Fibroblast of pulmonary artery (primary cell): ENCODE measurements around the gene SPATC1L.

Experiments
- DNase-seq: peaks from one replicate; pipeline ENCODE4 v3.0.0-alpha.2; 2010; ENCODE audit warnings: low read depth
- H3K4me3 ChIP-seq: replicated peaks from 2 replicates; pipeline ENCODE4 v1.5.1; 2011; ENCODE audit warnings: low read depth, mild to moderate bottlenecking, control low read depth, low read length, moderate library complexity
- TF ChIP-seq, protein P1 (sequence below): IDR thresholded peaks from 2 replicates; pipeline ENCODE4 v1.5.1; 2011; ENCODE audit warnings: mild to moderate bottlenecking, control low read depth, low read length, inconsistent platforms; ENCODE audit errors: missing control alignments

SPATC1L gene

DNA sequence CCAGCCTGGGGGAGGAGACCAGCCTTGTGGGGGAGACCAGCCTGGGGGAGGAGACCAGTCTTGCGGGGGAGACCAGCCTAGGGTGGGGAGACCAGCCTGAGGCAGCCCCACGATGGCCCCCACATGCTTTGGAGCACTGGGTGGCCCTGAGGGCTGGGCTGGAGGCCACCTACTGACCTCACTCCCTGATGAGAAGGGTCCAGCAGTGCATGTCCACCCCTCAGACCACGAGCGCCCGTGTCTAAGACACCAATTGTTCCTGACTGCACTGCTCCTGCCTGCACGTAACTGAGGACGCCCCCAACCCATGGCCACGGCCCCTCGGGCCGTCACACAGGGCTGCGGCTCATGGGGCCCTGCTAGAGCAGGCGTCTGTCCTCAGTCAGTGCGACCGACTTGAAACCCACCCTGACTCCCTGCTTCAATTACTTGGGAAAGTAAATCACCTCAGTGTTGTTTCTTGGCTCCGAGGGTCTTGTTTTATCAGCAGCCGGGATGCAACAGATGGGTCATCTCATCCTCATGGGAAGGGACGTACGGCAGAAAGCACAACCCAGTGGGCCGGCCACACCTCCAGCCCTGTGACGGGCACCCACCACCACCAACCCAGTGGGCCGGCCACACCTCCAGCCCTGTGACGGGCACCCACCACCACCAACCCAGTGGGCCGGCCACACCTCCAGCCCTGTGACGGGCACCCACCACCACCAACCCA lies at the start of gene SPATC1L:
Gene SPATC1L (minus strand): TSS at position 550 of the 715 bp plus-strand sequence. CDS start 1,643 bp downstream, outside the sequence.
- TF ChIP-seq, protein P1, sequence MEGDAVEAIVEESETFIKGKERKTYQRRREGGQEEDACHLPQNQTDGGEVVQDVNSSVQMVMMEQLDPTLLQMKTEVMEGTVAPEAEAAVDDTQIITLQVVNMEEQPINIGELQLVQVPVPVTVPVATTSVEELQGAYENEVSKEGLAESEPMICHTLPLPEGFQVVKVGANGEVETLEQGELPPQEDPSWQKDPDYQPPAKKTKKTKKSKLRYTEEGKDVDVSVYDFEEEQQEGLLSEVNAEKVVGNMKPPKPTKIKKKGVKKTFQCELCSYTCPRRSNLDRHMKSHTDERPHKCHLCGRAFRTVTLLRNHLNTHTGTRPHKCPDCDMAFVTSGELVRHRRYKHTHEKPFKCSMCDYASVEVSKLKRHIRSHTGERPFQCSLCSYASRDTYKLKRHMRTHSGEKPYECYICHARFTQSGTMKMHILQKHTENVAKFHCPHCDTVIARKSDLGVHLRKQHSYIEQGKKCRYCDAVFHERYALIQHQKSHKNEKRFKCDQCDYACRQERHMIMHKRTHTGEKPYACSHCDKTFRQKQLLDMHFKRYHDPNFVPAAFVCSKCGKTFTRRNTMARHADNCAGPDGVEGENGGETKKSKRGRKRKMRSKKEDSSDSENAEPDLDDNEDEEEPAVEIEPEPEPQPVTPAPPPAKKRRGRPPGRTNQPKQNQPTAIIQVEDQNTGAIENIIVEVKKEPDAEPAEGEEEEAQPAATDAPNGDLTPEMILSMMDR: no peak
- DNase-seq: peak; percentile 91
- peak within 1 kb of the TSS; percentile 82 for H3K4me3 ChIP-seq

DNA sequence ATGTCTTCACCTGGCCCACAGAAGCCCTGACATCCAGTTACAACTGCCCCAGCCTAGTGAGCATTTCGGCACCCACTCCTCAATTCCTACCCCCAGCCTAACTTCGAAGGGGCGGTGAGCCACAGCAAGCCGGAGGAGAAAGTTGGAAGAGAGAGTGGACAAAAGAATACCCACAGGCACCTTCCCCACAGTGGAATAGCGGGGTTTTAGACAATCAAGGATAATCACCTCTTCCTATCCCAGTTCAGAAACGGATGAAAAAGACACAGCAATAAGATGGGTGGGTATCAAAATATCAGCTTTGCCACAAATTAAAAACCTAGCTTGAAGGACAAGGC lies 45.6 kb upstream of the SPATC1L start:
- DNase-seq: no peak
- TF ChIP-seq, protein P1: no peak
- H3K4me3 ChIP-seq: peak overlapping the region; percentile 67

DNA sequence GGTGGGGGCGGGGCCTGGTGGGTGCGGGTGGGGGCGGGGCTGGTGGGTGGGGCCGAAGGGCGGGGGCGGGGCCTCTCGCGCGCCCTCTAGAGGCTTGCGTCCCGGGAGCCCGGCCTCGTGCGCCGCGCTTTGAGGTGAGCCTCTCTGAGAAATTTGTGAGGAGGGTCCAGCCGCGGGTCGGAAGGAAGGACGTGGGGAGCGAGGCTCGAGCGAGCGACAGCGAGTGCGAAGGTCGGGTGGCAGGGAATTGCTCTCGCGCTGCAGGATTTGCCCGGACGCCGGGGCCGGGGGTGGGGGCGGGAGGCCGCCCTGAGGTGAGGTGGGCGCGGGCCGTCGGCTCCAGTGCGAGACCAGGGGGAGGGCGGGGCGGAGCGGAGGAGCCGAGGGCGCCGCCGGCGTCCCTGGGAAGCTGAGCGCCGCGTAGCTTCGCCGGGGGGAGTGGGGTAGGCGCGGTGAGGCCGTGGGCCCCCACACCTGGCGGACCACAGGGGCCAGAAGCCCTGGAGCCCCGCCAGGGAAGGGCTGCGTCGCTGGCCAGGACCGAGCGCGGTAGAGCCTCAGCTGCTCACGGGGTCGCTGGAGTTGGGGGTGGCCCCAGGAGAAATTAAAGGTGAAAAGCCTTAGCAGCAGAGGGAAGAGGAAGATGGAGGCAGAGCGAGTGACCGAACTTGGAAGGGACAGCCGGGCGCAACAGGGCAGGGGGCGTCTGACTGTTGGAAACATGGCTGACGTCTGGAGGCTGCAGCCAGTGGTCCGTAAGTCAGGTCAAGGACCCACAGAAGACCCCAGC lies 45.1 kb upstream of the SPATC1L start:
- H3K4me3 ChIP-seq: peak overlapping the region; percentile 67
- TF ChIP-seq, protein P1: peak; percentile 39
- DNase-seq: no peak

DNA sequence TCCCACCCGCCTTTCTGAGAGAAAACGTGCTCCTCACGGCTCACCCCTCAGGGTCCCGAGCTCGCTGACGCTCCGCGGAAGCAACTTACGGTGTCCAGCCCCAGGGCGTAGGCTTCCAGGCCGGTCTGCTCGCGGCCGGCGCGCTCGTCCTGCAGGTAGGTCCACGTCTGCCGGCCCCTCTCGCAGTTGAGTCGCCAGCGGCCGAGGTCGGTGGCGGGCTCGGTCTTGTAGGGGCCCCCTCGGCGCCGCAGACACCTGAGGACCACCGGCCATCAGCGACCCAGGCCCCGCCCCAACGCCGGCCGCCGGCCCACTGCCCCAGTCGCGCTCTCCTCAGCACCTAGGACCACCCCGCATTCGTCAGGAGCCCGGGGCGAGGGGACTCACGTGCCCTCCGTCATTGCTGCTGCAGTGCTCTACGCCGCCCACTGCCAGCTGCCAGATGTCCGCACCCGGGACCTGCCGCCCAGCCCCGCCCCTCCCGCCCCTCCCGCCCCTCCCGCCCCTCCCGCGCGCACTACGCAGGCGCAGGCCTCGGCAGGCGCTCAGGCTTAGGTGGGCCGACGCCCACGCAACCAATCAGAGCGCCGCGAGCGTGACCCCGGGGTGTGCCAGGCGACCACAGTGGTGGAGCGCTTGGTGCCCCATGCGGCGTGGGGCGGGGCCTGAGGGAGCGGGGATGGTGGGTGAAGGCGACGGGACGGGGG lies 44.2 kb upstream of the SPATC1L start, which contains the start of gene LSS:
Gene LSS (minus strand): TSS at position 430 of the 707 bp plus-strand sequence. CDS start 29 bp downstream, at position 401.
- peak within 1 kb of the TSS; percentile 90 for H3K4me3 ChIP-seq
- TF ChIP-seq, protein P1: no peak
- peak; percentile 99 for DNase-seq

DNA sequence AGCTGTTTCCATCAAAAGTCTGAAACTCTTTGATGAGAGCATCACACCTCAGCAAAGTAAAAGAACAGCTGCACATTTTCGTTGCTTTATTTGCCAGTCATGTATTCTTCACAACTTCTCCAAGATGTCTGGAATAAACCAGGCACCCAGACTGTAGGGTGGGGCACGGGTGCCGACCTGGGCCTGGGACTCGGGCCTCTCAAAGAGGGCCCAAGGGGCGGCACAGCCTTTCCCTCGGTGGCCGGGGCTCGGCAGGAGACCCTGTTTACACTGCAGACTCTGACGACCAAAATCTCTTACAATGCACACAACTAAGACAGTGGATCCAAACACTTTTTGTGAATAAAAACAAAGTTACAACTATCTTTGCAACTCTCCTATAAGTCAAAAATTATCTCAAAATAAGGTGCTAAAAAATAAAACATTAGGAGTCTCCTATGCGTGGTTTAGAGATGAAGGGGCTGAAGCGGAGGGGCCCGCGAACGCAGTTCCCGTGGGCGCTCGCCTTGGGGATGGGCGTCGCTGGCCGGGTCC lies 43.6 kb upstream of the SPATC1L start:
- peak; percentile 17 for DNase-seq
- H3K4me3 ChIP-seq: peak overlapping the region; percentile 90
- TF ChIP-seq, protein P1: no peak

DNA sequence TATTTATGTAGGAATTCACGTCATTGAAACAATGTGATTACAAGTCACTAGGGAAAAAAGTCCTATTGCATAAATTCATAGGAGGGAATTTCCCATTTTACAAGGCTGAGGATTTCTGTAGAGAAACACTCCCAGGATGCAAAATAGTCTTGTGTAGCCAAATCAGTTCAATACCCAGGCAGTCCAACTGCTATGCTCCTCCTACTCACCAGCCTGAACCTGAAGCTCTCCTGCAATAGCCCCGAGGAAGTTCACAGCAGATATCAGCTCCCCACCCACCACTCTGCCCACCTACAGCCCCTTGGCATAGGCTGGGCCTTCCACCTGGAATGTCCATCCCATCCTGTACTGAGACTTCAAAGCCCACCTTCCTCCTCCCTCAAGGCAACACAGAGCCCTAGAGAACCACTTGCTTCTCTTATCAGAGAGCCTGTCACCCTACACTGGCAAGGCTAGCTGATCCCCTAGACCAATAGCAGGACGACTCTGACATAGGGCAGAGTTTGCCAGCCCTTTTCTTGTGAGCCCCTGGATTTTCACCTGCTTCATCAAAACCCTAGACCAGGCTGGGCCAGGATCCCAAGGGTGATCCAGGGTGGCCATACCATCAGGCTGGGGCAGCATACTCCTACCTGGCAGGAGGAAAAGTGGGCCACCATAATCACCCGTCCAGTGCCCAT lies 42.8 kb upstream of the SPATC1L start:
- DNase-seq: peak; percentile 94
- peak overlapping the region; percentile 90 for H3K4me3 ChIP-seq
- TF ChIP-seq, protein P1: no peak
